Right lobe of liver (tissue), 6 donors: Measurements from ENCODE around the gene FAM217A. TPM values are rescaled to one million over a fixed set of nuclear protein-coding genes. Genes with fewer than 3 reads are reported as not detected.

ENCODE experiments used
- ATAC-seq, 4 donors: fragments of 200-7000 bp; cut with Tn5 transposase; one replicate each; pipeline ENCODE4 v1.9.1; 2020; ENCODE audit warnings: mild to moderate bottlenecking in 4 of 4, moderate library complexity in 4 of 4
- DNase-seq, 3 donors: peaks; one replicate each; pipeline ENCODE4 v3.0.0-alpha.2; 2020
- H3K27ac ChIP-seq, 3 donors: fragments of 200-600 bp; one replicate each; pipeline ENCODE4 v1.8.0; 2022
- H3K27me3 ChIP-seq, 2 donors: fragments of 200-600 bp; one replicate each; pipeline ENCODE4 v1.8.0; 2022
- H3K36me3 ChIP-seq, 4 donors: fragments of 200-600 bp; sonication (generic) in 1 of 4; one replicate each; pipeline versions ENCODE4 v1.5.1 to v1.8.0; 2017 to 2022; ENCODE audit warnings: control low read depth in 1 of 4
- H3K4me1 ChIP-seq, 4 donors: fragments of 200-600 bp; sonication (generic) in 1 of 4; one replicate each; pipeline versions ENCODE4 v1.5.1 to v1.8.0; 2017 to 2022; ENCODE audit warnings: control low read depth in 1 of 4
- H3K4me3 ChIP-seq, 3 donors: fragments of 200-600 bp; one replicate each; pipeline ENCODE4 v1.8.0; 2022
- H3K9me3 ChIP-seq, 4 donors: fragments of 200-600 bp; sonication (generic) in 1 of 4; one replicate each; pipeline versions ENCODE4 v1.5.1 to v1.8.0; 2017 to 2022; ENCODE audit warnings: control low read depth in 1 of 4
- POLR2A ChIP-seq: fragments of 450-650 bp; IDR thresholded peaks from one replicate; pipeline ENCODE4 v1.6.1; 2017; ENCODE audit warnings: antibody characterized with exemption, mild to moderate bottlenecking
- WGBS: methylation state at CpG from one replicate; pipeline ENCODE4 v1.1.6; 2018; ENCODE audit warnings: low coverage, low lambda C conversion rate; ENCODE audit not compliant: insufficient coverage; ENCODE audit errors: missing lambda C conversion rate; 5-methylcytosine and 5-hydroxymethylcytosine counted together
- intact Hi-C, 2 donors: fragments of 100-400 bp; cut with DNase I; formaldehyde crosslinking; loops; one replicate each; pipeline versions ENCODE4 v1.11.2 to v1.14.1; 2022
- total RNA-seq, 6 experiments: library from RNA; depleted of rRNA in 2 of 6; stranded (reverse); fragments of >200 nt in 2 of 6; fragmentation: NEBNext Ultra II Directional in 3 of 6; extraction: Animal tissue kit (Norgen Biotek cat#: 25700) in 3 of 6; gene quantifications; one replicate each; pipeline versions ENCODE4 v1.1.0 to v1.2.4, GENCODE V29; 2016 to 2023
- TF ChIP-seq, protein P1 (sequence below), 4 donors: fragments of 200-600 bp in 3 of 4; fragments of 450-650 bp in 1 of 4; IDR thresholded peaks; one replicate each; pipeline versions ENCODE4 v1.5.1 to v1.8.0; 2016 to 2022; ENCODE audit warnings: antibody characterized with exemption in 4 of 4, mild to moderate bottlenecking in 2 of 4
- donor health status: DM: no; HTN: yes; CAD: no.
- donor health status: DM: no; HTN: no; CAD: no.
- donor health status: DM: no; HTN: no; CAD: no.
- donor health status: DM: no; HTN: yes; CAD: no.
- donor health status: DM: no; HTN: yes; CAD: no.

FAM217A gene
- total RNA-seq, 6 experiments from 2014 or later: not detected

DNA sequence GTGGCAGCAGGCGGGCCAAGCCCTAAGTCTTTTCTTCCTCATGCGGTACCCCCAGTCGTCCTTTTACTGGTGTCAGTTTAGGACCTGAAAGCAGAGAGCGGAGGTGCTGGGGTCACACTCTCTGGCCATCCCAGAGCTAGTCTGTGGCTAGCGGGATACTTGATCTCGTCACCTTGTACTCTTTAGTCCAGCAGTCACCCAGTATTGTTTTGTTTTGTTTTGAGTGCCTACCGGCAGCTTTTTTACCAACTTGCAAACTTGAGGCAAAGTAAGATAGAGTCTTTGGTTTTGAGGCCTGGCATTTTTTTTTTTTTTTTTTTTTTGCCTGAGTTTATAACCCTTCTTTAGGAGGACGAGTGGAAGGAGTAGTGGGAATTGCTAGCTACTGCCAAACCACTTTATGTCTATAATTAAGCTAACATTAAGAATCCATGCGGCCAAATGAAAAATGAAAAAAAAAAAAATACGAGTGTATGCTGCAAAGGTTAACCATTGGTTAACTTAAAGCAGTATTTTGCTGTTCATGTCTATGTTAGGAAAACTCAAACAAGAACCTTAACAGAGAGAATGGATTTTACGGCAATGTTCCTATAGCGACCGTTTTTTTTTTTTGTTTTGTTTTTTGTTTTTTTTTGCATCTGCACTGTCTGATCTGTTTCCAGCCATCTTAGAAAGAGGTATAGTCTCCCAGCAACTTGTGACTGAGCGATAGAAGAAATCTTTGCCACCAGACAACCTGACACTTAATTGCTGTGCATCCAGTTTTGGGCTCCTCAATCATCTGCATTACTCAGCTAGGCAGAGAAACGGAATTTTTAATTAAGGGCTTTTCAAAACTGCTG, 56.9 kb downstream of the FAM217A start:
- Histone ChIP-seq H3K27me3 (no peaks in the 10 kb centered on the region), H3K4me1 (peaks cover 0 to 47% (median 13%) of the 10 kb centered on the region in 4 donors), H3K4me3 (peak overlapping the region; percentile 81 to 85 (median 84)), H3K36me3 (peaks cover 0 to 4% (median 0%) of the 10 kb centered on the region in 4 donors), H3K27ac (peak overlapping the region; percentile 90 to 96 (median 93)), H3K9me3 (no peaks in the 10 kb centered on the region)
- 1% methylated on average over 12 of the region's 15 CpGs for WGBS
- intact Hi-C loops: no loop called here
- TF ChIP-seq, protein P1, sequence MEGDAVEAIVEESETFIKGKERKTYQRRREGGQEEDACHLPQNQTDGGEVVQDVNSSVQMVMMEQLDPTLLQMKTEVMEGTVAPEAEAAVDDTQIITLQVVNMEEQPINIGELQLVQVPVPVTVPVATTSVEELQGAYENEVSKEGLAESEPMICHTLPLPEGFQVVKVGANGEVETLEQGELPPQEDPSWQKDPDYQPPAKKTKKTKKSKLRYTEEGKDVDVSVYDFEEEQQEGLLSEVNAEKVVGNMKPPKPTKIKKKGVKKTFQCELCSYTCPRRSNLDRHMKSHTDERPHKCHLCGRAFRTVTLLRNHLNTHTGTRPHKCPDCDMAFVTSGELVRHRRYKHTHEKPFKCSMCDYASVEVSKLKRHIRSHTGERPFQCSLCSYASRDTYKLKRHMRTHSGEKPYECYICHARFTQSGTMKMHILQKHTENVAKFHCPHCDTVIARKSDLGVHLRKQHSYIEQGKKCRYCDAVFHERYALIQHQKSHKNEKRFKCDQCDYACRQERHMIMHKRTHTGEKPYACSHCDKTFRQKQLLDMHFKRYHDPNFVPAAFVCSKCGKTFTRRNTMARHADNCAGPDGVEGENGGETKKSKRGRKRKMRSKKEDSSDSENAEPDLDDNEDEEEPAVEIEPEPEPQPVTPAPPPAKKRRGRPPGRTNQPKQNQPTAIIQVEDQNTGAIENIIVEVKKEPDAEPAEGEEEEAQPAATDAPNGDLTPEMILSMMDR (IDR thresholded peaks at IDR 0.05): no peak
- no peak for TF ChIP-seq POLR2A
- ATAC-seq: peak; percentile 6 to 11 (median 10)
- DNase-seq: no peak

- no peaks in the 10 kb centered on the region for H3K27me3 ChIP-seq
- ATAC-seq (peak; percentile 74 to 88 (median 82)), DNase-seq (peak; percentile 96 to 98 (median 98))
- H3K27ac ChIP-seq: peak overlapping the region; percentile 90 to 96 (median 93)
- peak; percentile 90 for TF ChIP-seq POLR2A
- TF ChIP-seq, protein P1 (IDR thresholded peaks at IDR 0.05): peak; percentile 21 to 49 (median 41)
- peak overlapping the region; percentile 81 to 85 (median 84) for H3K4me3 ChIP-seq
- H3K4me1 ChIP-seq: peaks cover 0 to 49% (median 13%) of the 10 kb centered on the region in 4 donors
- H3K9me3 ChIP-seq: no peaks in the 10 kb centered on the region
- peaks cover 0 to 4% (median 0%) of the 10 kb centered on the region in 4 donors for H3K36me3 ChIP-seq
- intact Hi-C loops: no loop called here
- 0% methylated on average over 48 of the region's 65 CpGs for WGBS
Observed at GRCh38 chr6:4021133-4021853, 57.6 kb downstream of the FAM217A start.

DNA sequence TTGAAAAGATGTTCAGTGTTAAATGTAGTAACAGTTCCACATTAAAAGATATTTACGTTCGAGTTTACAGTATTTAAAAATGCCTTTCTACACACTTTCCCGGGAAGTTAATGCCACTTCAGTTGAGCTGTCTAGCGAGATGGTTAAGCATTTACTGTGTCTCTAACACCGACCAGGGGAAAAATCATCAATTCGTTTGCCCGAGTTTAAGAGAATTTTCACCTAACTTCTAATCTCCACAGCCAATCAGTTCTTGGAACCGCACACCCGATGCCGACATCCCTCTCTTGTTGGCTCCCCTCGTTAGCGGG, 58.2 kb downstream of the FAM217A start:
- 0% methylated on average over 12 of the region's 12 CpGs for WGBS
- ATAC-seq: no peak
- TF ChIP-seq, protein P1 (IDR thresholded peaks at IDR 0.05): no peak
- TF ChIP-seq POLR2A: no peak
- H3K4me3 ChIP-seq: peak overlapping the region; percentile 81 to 85 (median 84)
- H3K9me3 ChIP-seq: no peaks in the 10 kb centered on the region
- peaks cover 0 to 4% (median 0%) of the 10 kb centered on the region in 4 donors for H3K36me3 ChIP-seq
- intact Hi-C loops: no loop called here
- no peaks in the 10 kb centered on the region for H3K27me3 ChIP-seq
- peak overlapping the region; percentile 90 to 96 (median 93) for H3K27ac ChIP-seq
- DNase-seq: no peak
- H3K4me1 ChIP-seq: peaks cover 0 to 49% (median 13%) of the 10 kb centered on the region in 4 donors

- H3K4me3 ChIP-seq: peak overlapping the region; percentile 66 to 88 (median 81)
- intact Hi-C loops: no loop called here
- 0% methylated on average over 8 of the region's 8 CpGs for whole genome bisulfite sequencing
- DNase-seq: no peak
- peak overlapping the region; percentile 92 to 95 (median 94) for H3K27ac ChIP-seq
- H3K9me3 ChIP-seq: no peaks in the 10 kb centered on the region
- H3K27me3 ChIP-seq: no peaks in the 10 kb centered on the region
- TF ChIP-seq POLR2A: no peak
- TF ChIP-seq, protein P1 (IDR thresholded peaks at IDR 0.05): no peak
- peaks cover 0 to 39% (median 11%) of the 10 kb centered on the region in 4 donors for H3K4me1 ChIP-seq
- ATAC-seq: no peak
- peaks cover 0 to 4% (median 0%) of the 10 kb centered on the region in 4 donors for H3K36me3 ChIP-seq
Observed at GRCh38 chr6:4018924-4019236, 60.1 kb downstream of the FAM217A start.

Other genes starting within 250 kb of the FAM217A start
- 10 to 100 TPM in 1 of 6 experiments, 1 to 10 TPM in 5; 3.6 to 11.1 (median 8.5) TPM for gene FAM50B, start 229.8 kb downstream of the FAM217A start, total RNA-seq
- 100 to 1,000 TPM in 4 of 6 experiments, 10 to 100 TPM in 2; 76.4 to 140 (median 111) TPM for gene ECI2, start 56.4 kb upstream of the FAM217A start, total RNA-seq